Neuron (in vitro differentiated cells): ENCODE measurements around the gene CDKN2D.
A peak's percentile ranks its signal among the peaks of the same experiment; 100 is the strongest.

Experiments used
- H2AFZ ChIP-seq: one replicate; pipeline ENCODE4 v1.6.1; 2013; ENCODE audit warnings: low read depth, mild to moderate bottlenecking, inconsistent platforms, low read length, moderate library complexity
- H3K27me3 ChIP-seq: one replicate; pipeline ENCODE4 v1.6.1; 2013; ENCODE audit warnings: low read length; ENCODE audit not compliant: insufficient read depth
- H3K36me3 ChIP-seq: one replicate; pipeline ENCODE4 v1.6.1; 2013; ENCODE audit warnings: low read length; ENCODE audit not compliant: insufficient read depth
- H3K4me1 ChIP-seq: one replicate; pipeline ENCODE4 v1.6.1; 2013; ENCODE audit warnings: low read length; ENCODE audit not compliant: insufficient read depth
- H3K4me3 ChIP-seq: 2 replicates; pipeline ENCODE4 v1.5.1; 2013; ENCODE audit warnings: mild to moderate bottlenecking, low read length, moderate library complexity
- H3K9me3 ChIP-seq: one replicate; pipeline ENCODE4 v1.6.1; 2013; ENCODE audit warnings: low read length

CDKN2D gene

GRCh38 chr19:10568826-10569651 is at the start of gene CDKN2D:
Gene CDKN2D, minus strand, starts transcription at chr19:10568979. Its CDS starts 326 bp downstream, at chr19:10568653.
- H2AFZ ChIP-seq: peak within 1 kb of the TSS; percentile 89
- peak within 1 kb of the TSS; percentile 87 for H3K4me3 ChIP-seq
- H3K27me3 ChIP-seq: no peaks in the 10 kb centered on the region
- no peaks in the 10 kb centered on the region for H3K36me3 ChIP-seq
- no peaks in the 10 kb centered on the region for H3K9me3 ChIP-seq
- H3K4me1 ChIP-seq: peaks cover 31% of the 10 kb centered on the region

GRCh38 chr19:10617409-10618121 is 48.8 kb upstream of the CDKN2D start:
- peaks cover 6% of the 10 kb centered on the region for H3K36me3 ChIP-seq
- H3K4me3 ChIP-seq: no peak overlapping the region
- no peaks in the 10 kb centered on the region for H3K27me3 ChIP-seq
- H3K9me3 ChIP-seq: peaks cover 4% of the 10 kb centered on the region
- H2AFZ ChIP-seq: no peak overlapping the region
- H3K4me1 ChIP-seq: no peaks in the 10 kb centered on the region

- Histone ChIP-seq H3K36me3 (peaks cover 2% of the 10 kb centered on the region), H3K4me3 (no peak overlapping the region), H2AFZ (no peak overlapping the region), H3K4me1 (no peaks in the 10 kb centered on the region), H3K9me3 (peaks cover 2% of the 10 kb centered on the region), H3K27me3 (no peaks in the 10 kb centered on the region)
These were observed 46.7 kb upstream of the CDKN2D start for GRCh38 chr19:10615429-10616023.

GRCh38 chr19:10612499-10613119 is 43.8 kb upstream of the CDKN2D start:
- Histone ChIP-seq H3K36me3 (peaks cover 2% of the 10 kb centered on the region), H3K9me3 (peaks cover 2% of the 10 kb centered on the region), H3K27me3 (no peaks in the 10 kb centered on the region), H3K4me1 (no peaks in the 10 kb centered on the region), H2AFZ (no peak overlapping the region), H3K4me3 (no peak overlapping the region)

GRCh38 chr19:10611907-10612306 is 43.1 kb upstream of the CDKN2D start:
- Histone ChIP-seq H3K36me3 (peaks cover 2% of the 10 kb centered on the region), H3K27me3 (no peaks in the 10 kb centered on the region), H2AFZ (no peak overlapping the region), H3K9me3 (peaks cover 2% of the 10 kb centered on the region), H3K4me3 (no peak overlapping the region), H3K4me1 (no peaks in the 10 kb centered on the region)

GRCh38 chr19:10604460-10604980 is 35.7 kb upstream of the CDKN2D start:
- Histone ChIP-seq H3K9me3 (no peaks in the 10 kb centered on the region), H2AFZ (no peak overlapping the region), H3K27me3 (no peaks in the 10 kb centered on the region), H3K4me3 (no peak overlapping the region), H3K36me3 (no peaks in the 10 kb centered on the region), H3K4me1 (peaks cover 10% of the 10 kb centered on the region)

- Histone ChIP-seq H3K4me1 (peaks cover 10% of the 10 kb centered on the region), H3K27me3 (no peaks in the 10 kb centered on the region), H3K9me3 (no peaks in the 10 kb centered on the region), H2AFZ (no peak overlapping the region), H3K36me3 (no peaks in the 10 kb centered on the region), H3K4me3 (peak overlapping the region; percentile 93)
These were observed 35.2 kb upstream of the CDKN2D start for GRCh38 chr19:10603873-10604459.

GRCh38 chr19:10603084-10603872 is 34.5 kb upstream of the CDKN2D start:
- no peaks in the 10 kb centered on the region for H3K9me3 ChIP-seq
- peak overlapping the region; percentile 75 for H2AFZ ChIP-seq
- H3K4me3 ChIP-seq: peak overlapping the region; percentile 93
- H3K36me3 ChIP-seq: no peaks in the 10 kb centered on the region
- H3K27me3 ChIP-seq: no peaks in the 10 kb centered on the region
- H3K4me1 ChIP-seq: peaks cover 10% of the 10 kb centered on the region

GRCh38 chr19:10602330-10603083 is 33.7 kb upstream of the CDKN2D start:
- H2AFZ ChIP-seq: peak overlapping the region; percentile 75
- H3K4me3 ChIP-seq: peak overlapping the region; percentile 93
- H3K9me3 ChIP-seq: no peaks in the 10 kb centered on the region
- H3K4me1 ChIP-seq: peaks cover 10% of the 10 kb centered on the region
- no peaks in the 10 kb centered on the region for H3K27me3 ChIP-seq
- H3K36me3 ChIP-seq: no peaks in the 10 kb centered on the region

GRCh38 chr19:10601999-10602329 is 33.2 kb upstream of the CDKN2D start:
- Histone ChIP-seq H2AFZ (peak overlapping the region; percentile 68), H3K27me3 (no peaks in the 10 kb centered on the region), H3K9me3 (no peaks in the 10 kb centered on the region), H3K36me3 (no peaks in the 10 kb centered on the region), H3K4me3 (peak overlapping the region; percentile 58), H3K4me1 (peaks cover 10% of the 10 kb centered on the region)

GRCh38 chr19:10600149-10600548 is 31.4 kb upstream of the CDKN2D start:
- H3K36me3 ChIP-seq: no peaks in the 10 kb centered on the region
- no peak overlapping the region for H2AFZ ChIP-seq
- no peaks in the 10 kb centered on the region for H3K9me3 ChIP-seq
- no peaks in the 10 kb centered on the region for H3K27me3 ChIP-seq
- peaks cover 10% of the 10 kb centered on the region for H3K4me1 ChIP-seq
- H3K4me3 ChIP-seq: no peak overlapping the region
